Hepatic stellate cell (primary cell): Measurements from ENCODE around the gene ZNF737.
"Not testable (repeated sequence)": the region's sequence is repeated elsewhere in the genome, so short reads cannot be mapped to it uniquely, and the experiment has no call there.

Source experiments
- DNase-seq: peaks from one replicate; pipeline ENCODE4 v3.0.0; 2011; ENCODE audit warnings: low spot score

Gene ZNF737

DNA sequence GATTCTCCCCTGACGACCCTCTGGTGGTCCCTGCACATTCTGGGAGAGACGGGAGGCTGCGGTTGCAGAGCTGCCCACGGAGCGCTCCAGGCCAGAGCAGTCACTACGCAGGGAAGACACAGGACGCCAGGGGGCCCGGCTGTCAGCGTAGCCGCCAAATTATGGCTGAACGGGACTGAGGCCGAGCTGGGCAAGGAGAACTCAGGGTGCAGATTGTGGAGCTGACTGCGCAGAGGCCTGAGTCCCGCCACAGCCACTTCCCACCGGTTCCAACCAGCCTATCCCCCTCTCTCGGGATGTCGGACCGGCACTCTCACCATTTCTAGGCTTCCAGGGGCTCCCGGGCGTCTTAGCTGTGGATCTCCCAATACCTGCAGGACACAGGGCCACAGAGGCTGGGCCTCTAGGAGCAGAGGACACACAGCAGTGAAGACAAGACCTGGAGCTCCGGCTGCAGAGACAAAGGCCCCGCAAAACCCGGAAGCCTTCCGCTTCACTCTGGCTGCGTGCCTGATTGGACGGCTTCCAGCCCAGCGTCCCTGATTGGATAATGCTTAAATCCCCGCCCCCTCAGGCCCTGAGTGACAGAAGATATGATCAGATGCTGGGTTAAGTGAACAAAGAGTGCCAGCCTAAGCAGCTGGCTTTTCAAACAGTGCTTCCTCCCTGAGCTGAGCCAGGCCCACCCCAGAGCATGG lies at the start of gene ZNF737:
TSS of gene ZNF737 (minus strand) at position 461 of the 698 bp plus-strand sequence. CDS start at position 320, 141 bp downstream.
- peak; percentile 87 for DNase-seq

GRCh38 chr19:20614971-20615370 lies 49.4 kb upstream of the ZNF737 start:
- not testable (repeated sequence) for DNase-seq

- DNase-seq = no peak
Observed at GRCh38 chr19:20612711-20613316, 47.2 kb upstream of the ZNF737 start.

GRCh38 chr19:20611866-20612265 lies 46.3 kb upstream of the ZNF737 start:
- no peak for DNase-seq

DNA sequence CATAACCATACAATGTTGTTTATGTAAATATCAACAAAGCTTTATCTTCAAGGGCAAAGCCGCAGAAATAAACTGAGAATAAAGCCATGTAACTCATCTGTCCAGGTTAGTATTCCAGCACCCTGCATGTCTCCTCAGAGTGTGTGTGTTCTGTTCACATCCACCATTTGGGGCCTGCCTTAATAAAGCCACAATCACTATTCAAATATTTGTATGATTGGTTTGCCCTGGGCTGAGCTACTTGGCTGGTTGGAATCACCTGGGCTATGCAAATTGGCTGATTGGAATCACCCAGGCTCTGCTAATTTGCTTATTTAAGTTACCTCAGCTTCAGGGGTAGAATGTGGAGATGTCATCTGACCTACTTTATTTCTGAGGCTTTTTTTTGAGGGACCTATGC lies 42.4 kb upstream of the ZNF737 start:
- DNase-seq = no peak

- no peak for DNase-seq
Observed at GRCh38 chr19:20558571-20558970, 7.0 kb downstream of the ZNF737 start.

- DNase-seq = no peak
Observed at GRCh38 chr19:20558011-20558410, 7.6 kb downstream of the ZNF737 start.

DNA sequence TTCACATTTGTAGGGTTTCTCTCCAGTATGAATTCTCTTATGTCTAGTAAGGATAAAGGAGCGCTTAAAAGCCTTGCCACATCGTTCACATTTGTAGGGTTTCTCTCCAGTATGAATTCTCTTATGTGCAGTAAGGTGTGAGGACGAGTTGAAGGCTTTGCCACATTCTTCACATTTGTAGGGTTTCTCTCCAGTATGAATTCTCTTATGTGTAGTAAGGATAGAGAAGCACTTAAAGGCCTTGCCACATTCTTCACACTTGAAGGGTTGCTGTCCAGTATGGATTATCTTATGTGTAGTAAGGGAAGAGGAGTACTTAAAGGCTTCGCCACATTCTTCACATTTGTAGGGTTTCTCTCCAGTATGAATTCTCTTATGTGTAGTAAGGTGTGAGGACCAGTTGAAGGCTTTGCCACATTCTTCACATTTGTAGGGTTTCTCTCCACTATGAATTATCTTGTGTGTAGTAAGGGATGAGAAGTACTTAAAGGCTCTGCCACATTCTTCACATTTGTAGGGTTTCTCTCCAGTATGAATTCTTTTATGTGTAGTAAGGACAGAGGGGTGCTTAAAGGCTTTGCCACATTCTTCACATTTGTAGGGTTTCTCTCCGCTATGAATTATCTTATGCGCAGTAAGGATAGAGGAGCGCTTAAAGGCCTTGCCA lies 20.8 kb downstream of the ZNF737 start:
- not testable (repeated sequence) for DNase-seq

DNA sequence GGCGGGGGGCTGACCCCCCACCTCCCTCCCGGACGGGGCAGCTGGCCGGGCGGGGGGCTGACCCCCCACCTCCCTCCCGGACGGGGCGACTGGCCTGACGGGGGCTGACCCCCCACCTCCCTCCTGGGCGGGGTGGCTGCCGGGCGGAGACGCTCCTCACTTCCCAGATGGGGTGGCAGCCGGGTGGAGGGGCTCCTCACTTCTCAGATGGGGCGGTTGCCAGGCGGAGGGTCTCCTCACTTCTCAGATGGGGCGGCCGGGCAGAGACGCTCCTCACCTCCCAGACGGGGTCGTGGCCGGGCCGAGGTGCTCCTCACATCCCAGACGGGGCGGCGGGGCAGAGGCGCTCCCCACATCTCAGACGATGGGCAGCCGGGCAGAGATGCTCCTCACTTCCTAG lies 35.3 kb downstream of the ZNF737 start:
- not testable (repeated sequence) for DNase-seq

DNA sequence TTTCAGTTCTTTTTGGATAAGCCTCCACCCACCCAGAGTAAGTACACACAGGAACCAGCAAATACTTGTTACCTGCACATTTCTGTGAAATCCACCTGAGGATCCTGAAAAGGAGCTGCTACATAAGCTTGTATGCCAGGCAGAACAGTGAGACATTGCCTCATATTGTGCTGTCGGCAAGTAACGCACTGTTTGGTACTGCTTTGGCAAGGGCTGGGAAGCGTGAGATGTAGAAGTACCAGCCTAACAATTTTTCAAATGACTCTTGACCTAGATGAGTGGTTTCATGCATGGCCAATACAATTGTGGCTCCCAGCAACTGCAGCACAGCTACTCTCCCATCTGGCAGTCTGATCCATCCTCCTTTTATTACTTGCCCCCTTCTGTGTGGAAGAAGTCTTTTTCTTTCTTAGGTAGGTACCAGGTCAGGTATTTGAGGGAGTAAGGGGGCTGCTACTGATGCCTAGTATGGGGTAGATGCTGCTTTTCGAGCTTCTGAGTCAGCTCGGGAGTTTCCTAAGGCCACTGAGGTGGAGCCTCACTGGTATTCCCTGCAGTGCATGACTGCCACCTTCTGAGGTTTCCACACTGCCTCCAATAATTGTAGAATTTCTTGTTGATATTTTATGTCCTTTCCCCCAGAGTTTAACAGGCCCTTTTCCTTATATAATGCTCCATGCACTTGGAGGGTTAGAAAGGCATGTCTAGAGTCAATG lies 52.2 kb downstream of the ZNF737 start:
- DNase-seq = no peak

DNA sequence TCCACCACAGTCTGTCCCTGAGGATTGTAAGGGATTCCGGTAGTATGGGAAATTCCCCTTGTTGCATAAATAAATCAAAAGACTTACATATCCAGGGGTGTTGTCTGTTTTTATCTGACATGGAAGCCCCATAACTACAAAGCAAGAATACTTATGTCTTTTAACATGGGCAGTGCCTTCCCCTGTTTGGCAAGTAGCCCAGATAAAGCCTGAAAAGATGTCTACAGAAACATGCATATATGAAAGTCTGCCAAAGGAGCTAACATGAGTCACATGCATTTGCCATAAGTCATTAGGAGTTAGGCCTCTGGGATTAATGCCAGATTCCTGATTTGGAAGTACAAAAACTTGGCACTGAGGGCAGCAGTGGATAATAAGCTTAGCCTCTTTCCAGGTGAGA lies 62.1 kb downstream of the ZNF737 start:
- DNase-seq = no peak
